HepG2 (cell line): Measurements from ENCODE around the gene DAD1. TPM values are rescaled to one million over a fixed set of nuclear protein-coding genes. Genes with fewer than 3 reads are reported as not detected.

Experiments used
- AHR ChIP-seq: IDR thresholded peaks from 2 replicates; pipeline ENCODE4 v1.6.1; 2018; ENCODE audit warnings: missing genetic modification reagents, missing compliant biosample characterization
- CBX1 ChIP-seq: IDR thresholded peaks from one replicate; pipeline ENCODE4 v1.6.1; 2016; ENCODE audit warnings: antibody characterized with exemption, low read depth
- FLYWCH1 ChIP-seq: sonication (generic); formaldehyde crosslinking; IDR thresholded peaks from 2 replicates; pipeline ENCODE4 v1.8.1; 2023; ENCODE audit warnings: mild to moderate bottlenecking, missing genetic modification reagents
- FOXP1 ChIP-seq, 2 experiments: fragments of 450-650 bp in 1 of 2; IDR thresholded peaks; 2 replicates each; pipeline ENCODE4 v1.6.1; 2017 to 2018; ENCODE audit warnings: antibody characterized with exemption in 1 of 2
- PCBP1 ChIP-seq: fragments of 200-400 bp; formaldehyde crosslinking; IDR thresholded peaks from 2 replicates; pipeline ENCODE4 v1.6.1; 2017; ENCODE audit warnings: mild to moderate bottlenecking, low read depth, low read length, borderline replicate concordance
- RCOR2 ChIP-seq: IDR thresholded peaks from 2 replicates; pipeline ENCODE4 v1.6.1; 2016; ENCODE audit warnings: missing biosample characterization, missing genetic modification reagents
- SIN3B ChIP-seq: fragments of 150-350 bp; IDR thresholded peaks from 2 replicates; pipeline ENCODE4 v1.6.1; 2014; ENCODE audit warnings: low read length
- SRSF1 ChIP-seq: fragments of 200-400 bp; formaldehyde crosslinking; optimal IDR thresholded peaks from 2 replicates; pipeline ENCODE3; 2017; ENCODE audit warnings: mild to moderate bottlenecking, low read depth, low read length, moderate library complexity
- SYNCRIP ChIP-seq: fragments of 200-400 bp; formaldehyde crosslinking; IDR thresholded peaks from 2 replicates; pipeline ENCODE4 v1.6.1; 2018; ENCODE audit warnings: mild to moderate bottlenecking, low read depth, low read length; ENCODE audit not compliant: insufficient read depth
- TCF7 ChIP-seq: sonication (generic); IDR thresholded peaks from 2 replicates; pipeline ENCODE4 v1.6.1; 2016; ENCODE audit warnings: antibody characterized with exemption, low read depth
- ZFP36L2 ChIP-seq: sonication (generic); formaldehyde crosslinking; IDR thresholded peaks from 2 replicates; pipeline ENCODE4 v1.4.0; 2020; ENCODE audit warnings: missing genetic modification reagents
- ZFP41 ChIP-seq: sonication (generic); formaldehyde crosslinking; IDR thresholded peaks from 2 replicates; pipeline ENCODE4 v1.4.0; 2020; ENCODE audit warnings: mild to moderate bottlenecking, missing genetic modification reagents, borderline replicate concordance
- ZNF274 ChIP-seq: sonication (generic); formaldehyde crosslinking; IDR thresholded peaks from 2 replicates; pipeline ENCODE4 v1.5.1; 2020; ENCODE audit warnings: mild to moderate bottlenecking, missing genetic modification reagents
- ZNF33B ChIP-seq: sonication (generic); formaldehyde crosslinking; IDR thresholded peaks from 2 replicates; pipeline ENCODE4 v1.5.1; 2020; ENCODE audit warnings: mild to moderate bottlenecking, missing genetic modification reagents
- ZNF343 ChIP-seq: sonication (generic); formaldehyde crosslinking; IDR thresholded peaks from 2 replicates; pipeline ENCODE4 v1.4.0; 2020; ENCODE audit warnings: mild to moderate bottlenecking, missing genetic modification reagents
- ZNF709 ChIP-seq: sonication (generic); formaldehyde crosslinking; IDR thresholded peaks from 2 replicates; pipeline ENCODE4 v1.5.0; 2020; ENCODE audit warnings: mild to moderate bottlenecking, missing genetic modification reagents
- ZNF75D ChIP-seq: sonication (generic); formaldehyde crosslinking; IDR thresholded peaks from 2 replicates; pipeline ENCODE4 v1.8.1; 2023; ENCODE audit warnings: missing genetic modification reagents, mild to moderate bottlenecking, borderline replicate concordance
- polyA plus RNA-seq, 8 experiments: library from polyadenylated mRNA; depleted of rRNA in 3 of 8; stranded (reverse) in 7 of 8; unstranded in 1 of 8; fragments of >200 nt; fragmentation: Illumina TruSeq in 4 of 8; extraction: Trizol in 4 of 8; gene quantifications; 2 replicates each; pipeline versions ENCODE4 v1.2.1 to v1.2.3, GENCODE V29; 2011 to 2016; ENCODE audit warnings: low read depth in 4 of 8, missing spikeins in 1 of 8, mixed read lengths in 1 of 8; ENCODE audit not compliant: insufficient read depth in 1 of 8
- total RNA-seq, 5 experiments: library from RNA; depleted of rRNA; stranded (reverse); fragments of >200 nt; fragmentation: Illumina TruSeq; extraction: Trizol; gene quantifications; 2 replicates each; pipeline ENCODE4 v1.2.3, GENCODE V29; 2016; ENCODE audit warnings: low read depth in 1 of 5
- TF ChIP-seq, protein P1 (sequence below): sonication (generic); formaldehyde crosslinking; IDR thresholded peaks from 2 replicates; pipeline ENCODE4 v1.5.1; 2020; ENCODE audit warnings: mild to moderate bottlenecking, moderate library complexity, missing genetic modification reagents
- TF ChIP-seq, protein P2 (sequence below): sonication (generic); formaldehyde crosslinking; IDR thresholded peaks from 2 replicates; pipeline ENCODE4 v1.8.1; 2023; ENCODE audit warnings: mild to moderate bottlenecking, inconsistent platforms, moderate library complexity, missing genetic modification reagents, borderline replicate concordance
- TF ChIP-seq, protein P3 (sequence below): IDR thresholded peaks from 2 replicates; pipeline ENCODE4 v1.6.1; 2016; ENCODE audit warnings: mild to moderate bottlenecking
- TF ChIP-seq, protein P4 (sequence below): sonication (generic); formaldehyde crosslinking; IDR thresholded peaks from 2 replicates; pipeline ENCODE4 v1.4.0; 2020; ENCODE audit warnings: missing genetic modification reagents, mild to moderate bottlenecking, borderline replicate concordance

DAD1 gene
- total and polyA plus RNA-seq, 2 of the 13 experiments (the other 11 are each of a cell fraction or from before 2014, with no cell fraction given): 558 to 626 TPM

DNA sequence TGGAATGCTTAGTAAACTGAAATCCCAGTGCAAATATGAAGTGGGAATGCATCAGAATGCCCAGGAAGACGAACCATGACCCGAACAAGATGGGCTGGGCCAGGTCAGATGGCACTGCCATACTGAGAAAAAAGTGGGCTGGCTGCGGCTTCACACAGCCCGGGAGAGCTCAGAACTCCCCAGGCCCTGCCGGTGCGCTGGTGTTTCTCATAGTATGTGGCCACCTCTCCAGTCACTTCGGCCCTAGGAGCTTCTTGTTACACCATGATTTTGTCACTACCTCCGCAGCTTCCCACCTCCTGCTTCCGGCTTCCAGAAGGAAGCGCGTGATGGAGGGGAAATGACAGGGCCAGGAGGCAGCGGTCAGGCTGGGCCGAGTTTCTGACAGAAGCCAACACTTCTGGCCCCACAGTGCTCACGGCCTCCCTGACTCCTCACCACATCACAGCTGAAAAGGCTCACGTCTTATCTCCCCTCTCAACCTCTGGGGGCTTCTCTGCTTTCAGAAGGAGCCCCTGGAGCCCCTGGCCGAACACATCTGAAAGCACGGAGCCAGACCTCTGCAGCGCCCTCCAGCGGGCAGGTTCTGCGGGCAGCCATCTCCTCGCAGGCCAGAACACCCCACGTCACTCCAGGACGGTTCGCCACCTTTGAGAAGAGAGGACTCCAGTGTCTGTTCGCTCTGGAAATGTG is 30.7 kb downstream of the DAD1 start (continued):
- TF ChIP-seq, protein P1, sequence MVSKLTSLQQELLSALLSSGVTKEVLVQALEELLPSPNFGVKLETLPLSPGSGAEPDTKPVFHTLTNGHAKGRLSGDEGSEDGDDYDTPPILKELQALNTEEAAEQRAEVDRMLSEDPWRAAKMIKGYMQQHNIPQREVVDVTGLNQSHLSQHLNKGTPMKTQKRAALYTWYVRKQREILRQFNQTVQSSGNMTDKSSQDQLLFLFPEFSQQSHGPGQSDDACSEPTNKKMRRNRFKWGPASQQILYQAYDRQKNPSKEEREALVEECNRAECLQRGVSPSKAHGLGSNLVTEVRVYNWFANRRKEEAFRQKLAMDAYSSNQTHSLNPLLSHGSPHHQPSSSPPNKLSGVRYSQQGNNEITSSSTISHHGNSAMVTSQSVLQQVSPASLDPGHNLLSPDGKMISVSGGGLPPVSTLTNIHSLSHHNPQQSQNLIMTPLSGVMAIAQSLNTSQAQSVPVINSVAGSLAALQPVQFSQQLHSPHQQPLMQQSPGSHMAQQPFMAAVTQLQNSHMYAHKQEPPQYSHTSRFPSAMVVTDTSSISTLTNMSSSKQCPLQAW (CRISPR knock-in tag): no peak
- TF ChIP-seq, protein P2, sequence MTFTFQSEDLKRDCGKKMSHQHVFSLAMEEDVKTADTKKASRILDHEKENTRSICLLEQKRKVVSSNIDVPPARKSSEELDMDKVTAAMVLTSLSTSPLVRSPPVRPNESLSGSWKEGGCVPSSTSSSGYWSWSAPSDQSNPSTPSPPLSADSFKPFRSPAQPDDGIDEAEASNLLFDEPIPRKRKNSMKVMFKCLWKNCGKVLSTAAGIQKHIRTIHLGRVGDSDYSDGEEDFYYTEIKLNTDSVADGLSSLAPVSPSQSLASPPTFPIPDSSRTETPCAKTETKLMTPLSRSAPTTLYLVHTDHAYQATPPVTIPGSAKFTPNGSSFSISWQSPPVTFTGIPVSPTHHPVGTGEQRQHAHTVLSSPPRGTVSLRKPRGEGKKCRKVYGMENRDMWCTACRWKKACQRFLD: no peak
- TF ChIP-seq, protein P3, sequence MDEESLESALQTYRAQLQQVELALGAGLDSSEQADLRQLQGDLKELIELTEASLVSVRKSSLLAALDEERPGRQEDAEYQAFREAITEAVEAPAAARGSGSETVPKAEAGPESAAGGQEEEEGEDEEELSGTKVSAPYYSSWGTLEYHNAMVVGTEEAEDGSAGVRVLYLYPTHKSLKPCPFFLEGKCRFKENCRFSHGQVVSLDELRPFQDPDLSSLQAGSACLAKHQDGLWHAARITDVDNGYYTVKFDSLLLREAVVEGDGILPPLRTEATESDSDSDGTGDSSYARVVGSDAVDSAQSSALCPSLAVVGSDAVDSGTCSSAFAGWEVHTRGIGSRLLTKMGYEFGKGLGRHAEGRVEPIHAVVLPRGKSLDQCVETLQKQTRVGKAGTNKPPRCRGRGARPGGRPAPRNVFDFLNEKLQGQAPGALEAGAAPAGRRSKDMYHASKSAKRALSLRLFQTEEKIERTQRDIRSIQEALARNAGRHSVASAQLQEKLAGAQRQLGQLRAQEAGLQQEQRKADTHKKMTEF (CRISPR knock-in tag): peak; percentile 44
- TF ChIP-seq ZNF343 (no peak), ZNF33B (CRISPR knock-in tag) (no peak), SRSF1 (no peak), SIN3B (no peak), TCF7 (no peak), ZNF75D (CRISPR knock-in tag) (no peak), ZNF274 (CRISPR knock-in tag) (no peak), ZFP36L2 (CRISPR knock-in tag) (no peak), AHR (CRISPR knock-in tag) (0 out of 2 replicates have a peak, but pooled peaks have one; percentile 53), CBX1 (no peak), PCBP1 (no peak), FOXP1 (IDR thresholded peaks at IDR 0.05) (no peak), FOXP1 (CRISPR knock-in tag; IDR thresholded peaks at IDR 0.05) (no peak), ZFP41 (CRISPR knock-in tag) (0 out of 2 replicates have a peak, but pooled peaks have one; percentile 16), FLYWCH1 (no peak), RCOR2 (CRISPR knock-in tag) (no peak), ZNF709 (no peak; the same call in 1 of the 2 replicates), SYNCRIP (no peak)
- TF ChIP-seq, protein P4, sequence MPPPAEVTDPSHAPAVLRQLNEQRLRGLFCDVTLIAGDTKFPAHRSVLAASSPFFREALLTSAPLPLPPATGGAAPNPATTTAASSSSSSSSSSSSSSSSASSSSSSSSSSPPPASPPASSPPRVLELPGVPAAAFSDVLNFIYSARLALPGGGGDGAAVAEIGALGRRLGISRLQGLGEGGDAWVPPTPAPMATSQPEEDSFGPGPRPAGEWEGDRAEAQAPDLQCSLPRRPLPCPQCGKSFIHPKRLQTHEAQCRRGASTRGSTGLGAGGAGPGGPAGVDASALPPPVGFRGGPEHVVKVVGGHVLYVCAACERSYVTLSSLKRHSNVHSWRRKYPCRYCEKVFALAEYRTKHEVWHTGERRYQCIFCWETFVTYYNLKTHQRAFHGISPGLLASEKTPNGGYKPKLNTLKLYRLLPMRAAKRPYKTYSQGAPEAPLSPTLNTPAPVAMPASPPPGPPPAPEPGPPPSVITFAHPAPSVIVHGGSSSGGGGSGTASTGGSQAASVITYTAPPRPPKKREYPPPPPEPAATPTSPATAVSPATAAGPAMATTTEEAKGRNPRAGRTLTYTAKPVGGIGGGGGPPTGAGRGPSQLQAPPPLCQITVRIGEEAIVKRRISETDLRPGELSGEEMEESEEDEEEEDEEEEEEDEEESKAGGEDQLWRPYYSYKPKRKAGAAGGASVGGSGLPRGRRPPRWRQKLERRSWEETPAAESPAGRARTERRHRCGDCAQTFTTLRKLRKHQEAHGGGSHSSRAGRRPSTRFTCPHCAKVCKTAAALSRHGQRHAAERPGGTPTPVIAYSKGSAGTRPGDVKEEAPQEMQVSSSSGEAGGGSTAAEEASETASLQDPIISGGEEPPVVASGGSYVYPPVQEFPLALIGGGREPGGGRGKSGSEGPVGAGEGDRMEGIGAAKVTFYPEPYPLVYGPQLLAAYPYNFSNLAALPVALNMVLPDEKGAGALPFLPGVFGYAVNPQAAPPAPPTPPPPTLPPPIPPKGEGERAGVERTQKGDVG (CRISPR knock-in tag): peak; percentile 94
